NOMO-1 (cell line): Measurements from ENCODE around the gene FAM120B.
"Not testable (repeated sequence)": the region's sequence is repeated elsewhere in the genome, so short reads cannot be mapped to it uniquely, and the experiment has no call there.

Experiments
- DNase-seq, 2 experiments: peaks; one replicate each; lab custom pipeline; 2025; ENCODE audit not compliant: unreplicated experiment in 2 of 2; lab: John Stamatoyannopoulos, UW

FAM120B gene

DNA sequence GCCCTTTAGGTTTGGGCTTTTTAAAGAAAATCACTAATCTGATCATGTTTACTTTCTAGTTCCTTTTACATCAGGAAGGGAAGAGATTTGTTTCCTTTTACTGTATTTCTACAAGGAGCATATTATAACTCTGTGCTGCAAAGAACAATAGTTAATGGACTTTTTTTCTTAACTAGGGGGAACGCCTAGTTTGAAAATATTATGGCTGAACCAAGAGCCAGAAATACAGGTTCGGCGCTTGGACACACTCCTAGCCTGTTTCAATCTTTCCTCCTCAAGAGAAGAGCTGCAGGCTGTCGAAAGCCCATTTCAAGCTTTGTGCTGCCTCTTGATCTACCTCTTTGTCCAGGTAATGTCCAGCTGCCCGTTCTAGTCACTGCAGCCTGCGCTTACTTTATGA, 41.4 kb downstream of the FAM120B start:
- DNase-seq: no peak

DNA sequence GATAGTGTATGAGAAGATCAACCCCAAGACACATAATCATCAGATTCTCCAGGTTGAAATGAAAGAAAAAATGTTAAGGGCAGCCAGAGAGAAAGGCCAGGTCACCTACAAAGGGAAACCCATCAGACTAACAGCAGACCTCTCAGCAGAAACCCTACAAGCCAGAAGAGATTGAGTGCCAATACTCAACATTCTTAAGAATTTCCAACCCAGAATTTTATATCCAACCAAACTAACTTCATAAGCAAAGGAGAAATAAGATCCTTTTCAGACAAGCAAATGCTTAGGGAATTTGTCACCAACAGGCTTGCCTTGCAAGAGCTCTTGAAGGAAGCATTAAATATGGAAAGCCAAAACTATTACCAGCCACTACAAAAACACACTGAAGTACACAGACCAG, 44.9 kb downstream of the FAM120B start:
- not testable (repeated sequence) for DNase-seq

DNA sequence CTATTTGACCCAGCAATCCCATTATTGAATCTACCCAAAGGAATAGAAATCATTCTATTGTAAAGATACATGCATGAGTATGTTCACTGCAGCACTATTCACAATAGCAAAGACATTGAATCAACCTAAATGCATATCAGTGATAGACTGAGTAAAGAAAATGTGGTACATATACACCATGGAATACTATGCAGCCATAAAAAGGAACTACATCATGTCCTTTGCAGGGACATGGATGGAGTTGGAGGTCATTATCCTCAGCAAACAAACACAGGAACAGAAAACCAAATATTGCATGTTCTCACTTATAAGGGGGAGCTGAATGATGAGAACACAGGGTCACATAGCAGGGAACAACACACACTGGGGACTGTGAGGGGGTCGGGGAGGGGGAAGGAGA, 48.6 kb downstream of the FAM120B start:
- DNase-seq: not testable (repeated sequence)

DNA sequence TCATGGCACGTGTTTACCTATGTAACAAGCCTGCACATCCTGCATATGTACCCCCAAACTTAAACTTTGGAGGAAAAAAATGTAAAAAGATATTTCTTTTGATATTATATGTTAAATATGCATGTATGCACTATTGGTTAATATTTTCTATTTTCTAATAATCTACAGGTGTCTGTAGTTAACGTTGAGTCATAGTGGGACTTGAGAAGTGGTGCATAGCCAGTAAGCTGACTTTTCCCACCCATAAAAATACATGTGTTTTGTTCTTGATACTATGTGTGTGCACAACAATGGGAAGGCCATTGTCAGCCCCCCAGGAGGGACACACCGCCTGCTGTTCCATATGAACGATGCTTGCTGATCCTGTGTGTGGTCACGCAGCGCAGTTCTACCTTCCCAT, 49.1 kb downstream of the FAM120B start:
- no peak for DNase-seq

DNA sequence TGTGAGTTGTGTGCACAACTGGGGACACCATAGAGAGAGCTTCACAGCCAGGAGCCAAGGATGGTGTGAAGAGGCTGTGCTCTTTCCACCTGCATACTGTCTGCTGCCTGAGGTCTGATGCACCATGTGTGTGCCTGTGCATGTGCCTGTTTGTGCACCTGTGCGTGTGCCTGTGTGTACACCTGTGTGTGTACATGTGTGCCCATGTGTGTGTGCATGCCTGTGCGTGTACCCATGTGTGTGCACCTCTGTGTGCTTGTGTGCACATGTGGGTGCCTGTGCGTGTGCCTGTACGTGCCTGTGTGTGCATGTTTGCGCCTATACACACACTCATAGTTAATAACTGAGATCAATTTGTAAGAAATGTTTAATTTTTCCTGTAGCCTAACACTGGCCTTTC, 51.3 kb downstream of the FAM120B start:
- DNase-seq: no peak

DNA sequence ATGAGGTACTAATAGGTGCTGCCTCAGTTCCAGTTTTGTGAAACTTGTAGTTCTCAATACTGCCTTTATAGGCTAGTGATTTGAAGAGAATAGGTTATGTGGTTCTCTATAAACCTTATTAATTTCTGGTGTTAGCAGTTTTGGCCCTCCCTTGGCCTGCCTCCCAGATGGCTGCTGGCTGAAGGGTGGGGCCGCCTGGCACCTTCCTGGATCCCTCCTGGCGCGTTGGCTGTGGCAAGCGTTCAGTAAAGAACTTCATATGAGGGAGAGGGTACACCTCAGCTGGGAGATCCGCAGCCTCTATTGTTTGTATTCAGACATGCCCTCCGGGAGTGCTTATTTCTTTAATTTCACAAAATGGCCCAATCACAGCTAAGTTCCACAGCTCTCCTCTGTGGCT, 51.9 kb downstream of the FAM120B start:
- no peak for DNase-seq

DNA sequence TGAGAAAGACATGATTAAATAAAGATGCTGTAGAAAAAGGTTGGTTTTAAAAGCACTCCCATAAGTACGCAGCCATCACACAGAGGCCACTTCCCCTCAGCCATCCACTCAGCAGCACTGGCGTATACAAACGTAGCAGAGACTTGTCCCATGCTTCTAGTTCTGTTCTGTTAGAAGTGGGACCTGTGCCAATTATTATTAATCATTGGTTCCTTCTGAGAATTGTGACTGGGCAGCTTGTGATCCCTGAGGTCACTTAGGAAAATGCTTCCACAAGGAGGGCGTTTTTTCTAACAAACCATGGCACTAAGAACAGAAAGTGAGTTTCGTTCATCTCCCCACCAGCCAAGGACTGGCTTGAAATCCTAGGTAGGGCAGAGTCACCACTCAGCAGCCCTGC, 53.9 kb downstream of the FAM120B start:
- no peak for DNase-seq

DNA sequence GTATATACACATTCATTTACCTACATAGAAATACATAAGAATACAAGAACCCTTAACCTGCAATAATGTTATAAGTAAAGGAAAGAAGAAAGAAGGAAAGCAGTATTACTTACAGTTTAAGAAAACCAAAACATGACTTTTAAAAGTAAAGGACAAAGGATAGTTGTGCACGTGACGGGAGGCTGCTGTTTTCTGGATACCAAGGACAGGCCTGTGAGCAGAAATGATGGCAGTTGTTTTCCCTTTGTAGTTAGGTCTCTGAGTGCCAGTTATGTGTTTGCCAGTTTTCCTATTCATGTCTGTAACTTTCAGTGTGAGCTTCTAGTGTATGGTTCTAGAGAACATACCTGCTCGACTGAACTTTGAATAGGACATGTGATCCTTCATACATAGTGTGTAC, 54.8 kb downstream of the FAM120B start:
- DNase-seq: no peak

DNA sequence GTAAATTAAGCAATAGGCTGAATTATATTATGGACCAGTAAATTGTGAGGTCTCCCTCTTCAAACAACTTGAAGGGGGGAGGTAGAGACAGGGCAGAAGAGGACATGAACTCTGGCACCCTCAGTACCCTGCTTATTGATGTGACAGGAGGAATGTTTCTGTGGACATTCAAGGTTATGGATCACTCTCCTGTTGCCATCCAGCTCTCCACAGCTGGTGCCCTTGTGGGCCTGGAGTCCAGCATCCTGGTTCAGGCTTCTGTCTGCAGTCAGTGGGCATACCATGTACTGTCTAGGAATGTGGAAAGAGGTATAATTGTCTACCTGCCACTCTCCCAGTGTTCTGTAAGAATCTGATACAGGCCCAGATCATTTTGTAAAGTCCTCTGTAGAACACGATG, 55.6 kb downstream of the FAM120B start:
- DNase-seq: no peak

DNA sequence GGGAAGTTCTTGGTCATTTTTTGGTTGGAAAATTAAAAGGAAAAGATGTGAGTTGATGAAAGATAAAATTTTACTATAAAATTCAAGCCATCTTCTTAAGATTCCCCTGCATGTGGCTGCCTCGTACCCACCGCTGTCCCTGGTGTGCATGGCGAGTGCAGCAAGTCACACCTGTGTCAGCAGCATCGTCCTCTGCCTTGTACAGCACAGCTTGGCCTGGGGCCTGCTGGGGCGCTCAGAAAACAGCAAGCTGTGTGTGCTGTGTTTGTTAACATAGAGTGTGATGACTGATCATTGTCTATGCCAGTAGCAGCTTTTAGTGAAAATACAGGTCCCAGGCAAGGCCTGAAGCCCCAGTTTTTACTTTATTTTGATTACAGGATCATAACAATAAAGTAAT, 56.7 kb downstream of the FAM120B start:
- no peak for DNase-seq

DNA sequence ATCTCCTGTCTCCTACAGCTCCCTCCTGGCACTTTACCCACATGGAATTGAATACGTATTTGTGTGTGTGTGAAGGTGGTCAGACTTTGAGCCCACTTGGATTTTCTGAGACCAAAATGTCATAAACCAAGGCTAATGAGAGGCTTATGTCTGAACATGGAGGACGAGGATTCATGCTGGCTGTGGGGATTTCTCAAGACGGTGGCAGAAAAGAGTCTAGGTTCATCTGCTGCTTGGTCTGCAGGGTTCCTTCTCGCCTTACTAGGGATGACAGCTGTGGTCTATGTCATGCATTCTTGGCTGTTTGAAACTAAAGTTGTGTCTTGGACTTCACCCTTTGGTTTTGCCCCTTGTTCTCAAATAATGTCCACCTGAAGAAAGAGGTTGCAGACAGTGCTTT, 58.6 kb downstream of the FAM120B start:
- DNase-seq: no peak

DNA sequence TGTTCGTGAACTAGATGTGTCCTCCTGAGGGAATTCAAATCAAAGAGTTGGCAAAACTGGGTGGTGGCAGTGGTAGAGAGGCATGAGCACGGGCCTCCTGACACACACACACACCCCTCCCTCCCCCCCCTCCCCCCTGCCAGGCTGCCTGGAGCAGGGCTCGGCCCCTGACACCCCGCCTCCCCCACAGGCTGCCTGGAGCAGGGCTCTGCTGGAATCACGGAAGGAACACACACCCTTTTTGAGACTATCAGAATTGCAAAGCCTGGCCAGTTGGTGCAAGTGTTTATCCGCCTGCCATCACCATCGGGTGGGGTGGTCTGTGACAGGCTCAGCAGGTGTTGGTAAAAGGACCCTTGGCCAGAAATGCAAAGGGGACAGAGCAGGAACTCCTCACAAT, 59.0 kb downstream of the FAM120B start:
- DNase-seq: no peak

DNA sequence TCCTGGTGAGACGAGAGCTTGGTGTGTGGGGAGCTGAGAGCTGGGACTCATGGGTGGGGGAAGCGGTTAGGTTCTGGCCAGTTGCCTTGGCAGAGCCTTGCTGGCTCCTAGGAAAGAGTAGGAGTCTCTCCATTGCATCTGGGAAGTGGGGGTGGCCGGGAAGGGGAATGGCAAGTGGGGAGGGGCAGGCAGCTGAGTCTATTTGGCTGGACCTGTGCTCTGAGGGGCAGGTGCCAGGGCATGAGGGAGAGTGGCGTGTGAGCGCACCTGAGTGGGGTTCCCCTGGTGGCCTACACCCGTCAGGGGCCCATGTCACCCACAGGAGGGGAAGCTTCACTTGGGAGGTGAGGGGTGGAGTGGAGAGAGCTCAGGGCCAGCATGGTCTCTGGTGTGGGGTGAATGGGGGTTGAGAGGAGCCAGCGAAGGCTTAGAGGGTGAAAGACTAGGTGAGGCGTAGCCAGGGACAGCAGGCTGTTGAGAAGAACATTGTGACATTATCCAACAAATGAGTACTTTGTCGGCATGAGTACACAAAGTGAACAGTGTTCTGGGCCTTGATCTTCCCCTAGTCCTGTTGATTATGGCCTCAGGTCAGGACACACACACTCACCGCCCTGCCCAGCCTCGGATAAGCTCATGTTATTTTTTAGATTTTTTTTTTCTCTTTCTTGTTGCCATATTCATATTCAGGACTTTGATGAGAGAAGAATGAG, 59.8 kb downstream of the FAM120B start:
- DNase-seq: no peak

DNA sequence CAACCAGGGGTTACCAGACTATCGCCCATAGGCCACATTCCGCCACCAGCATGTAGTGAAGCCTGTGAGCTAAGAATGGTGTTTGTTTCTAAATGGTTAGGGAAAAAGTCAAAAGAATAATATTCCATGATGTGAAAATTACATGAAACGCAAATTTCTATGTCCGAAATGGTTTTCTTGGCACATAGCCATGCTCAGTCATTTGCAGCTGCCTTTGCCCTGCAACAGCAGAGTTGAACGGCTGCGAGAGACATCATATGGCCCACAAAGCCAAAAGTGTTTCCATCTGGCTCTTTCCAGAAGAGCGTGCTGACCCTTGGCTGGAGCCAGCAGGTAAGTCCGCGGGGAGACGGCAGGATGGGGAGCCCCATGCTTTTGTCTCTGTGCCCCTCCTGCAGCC, 60.7 kb downstream of the FAM120B start:
- no peak for DNase-seq

DNA sequence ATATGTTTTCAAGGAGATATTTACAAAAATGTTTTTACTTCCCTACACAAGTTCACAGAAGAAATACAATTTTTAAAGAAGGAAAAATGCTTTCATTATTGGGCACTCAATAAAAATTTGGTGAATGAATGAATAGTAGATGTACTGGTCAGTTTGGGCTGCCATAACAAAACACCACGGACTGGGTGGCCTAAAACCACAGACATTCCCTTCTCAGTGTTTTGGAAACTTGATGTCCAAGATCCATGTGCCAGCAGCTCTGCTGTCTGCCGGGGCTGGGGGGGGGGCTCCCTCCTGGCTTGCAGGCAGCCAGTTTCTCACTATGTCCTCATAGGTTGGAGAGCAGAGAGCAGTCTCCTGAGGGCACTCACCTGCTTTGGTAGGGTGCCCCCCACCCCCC, 62.0 kb downstream of the FAM120B start:
- no peak for DNase-seq

DNA sequence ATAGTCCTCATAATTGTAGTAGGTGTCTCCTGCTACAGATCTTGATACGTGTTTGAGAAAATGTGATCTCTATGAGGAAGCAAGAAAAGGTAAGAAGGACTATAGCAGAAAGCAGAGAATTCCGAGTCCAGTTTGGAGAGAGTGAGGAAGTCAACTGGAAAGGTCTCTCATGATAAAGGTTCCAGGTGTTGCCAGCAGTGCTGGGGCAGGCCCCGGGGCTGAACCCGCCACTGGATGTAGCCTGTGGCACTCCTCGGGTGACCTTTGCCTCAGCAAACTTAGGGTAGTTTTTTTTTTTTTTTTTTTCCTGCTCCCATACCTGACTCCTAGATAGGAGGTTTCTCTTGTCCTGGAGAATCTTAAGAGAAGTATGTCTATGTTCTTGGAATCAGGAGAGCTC, 62.8 kb downstream of the FAM120B start:
- DNase-seq: no peak

DNA sequence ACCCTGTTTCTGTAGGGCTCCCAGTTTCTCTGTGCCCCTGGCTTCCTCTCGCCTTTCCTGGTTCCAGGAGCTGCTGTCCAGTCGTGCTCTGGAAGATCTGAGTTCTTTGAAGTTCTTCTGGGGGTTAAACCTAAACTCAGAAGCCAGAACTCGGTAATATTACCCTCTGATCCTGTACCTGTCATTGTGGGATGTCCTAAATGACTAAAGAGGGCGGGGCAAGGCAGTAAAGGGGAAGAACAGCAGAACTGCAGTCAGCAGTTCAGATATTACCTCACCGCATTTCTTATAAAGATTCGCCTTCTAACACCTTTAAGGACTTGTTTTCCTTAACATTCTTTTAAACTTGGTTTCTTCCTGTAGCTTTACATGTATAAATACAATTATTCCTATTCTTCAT, 63.9 kb downstream of the FAM120B start:
- DNase-seq: peak in 1 of 2 experiments; percentile 32

DNA sequence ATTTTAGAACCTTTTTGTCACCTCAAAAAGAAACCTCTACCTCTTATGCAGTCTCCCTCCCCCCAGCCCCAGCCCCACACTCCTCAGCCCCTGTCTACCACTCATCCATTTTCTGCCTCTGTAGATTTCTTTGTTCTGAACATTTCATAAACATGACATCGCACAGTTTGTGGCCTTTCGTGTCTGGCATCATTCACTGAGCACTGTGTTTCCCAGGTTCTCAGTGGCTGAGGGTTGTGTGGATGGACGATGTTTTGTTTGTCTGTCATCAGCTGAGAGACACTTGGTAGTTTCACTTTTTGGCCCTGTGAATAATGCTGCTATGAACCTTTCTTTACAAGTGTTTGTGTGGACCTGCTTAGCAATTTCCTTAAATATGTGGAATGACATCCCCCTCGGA, 64.5 kb downstream of the FAM120B start:
- DNase-seq: no peak

DNA sequence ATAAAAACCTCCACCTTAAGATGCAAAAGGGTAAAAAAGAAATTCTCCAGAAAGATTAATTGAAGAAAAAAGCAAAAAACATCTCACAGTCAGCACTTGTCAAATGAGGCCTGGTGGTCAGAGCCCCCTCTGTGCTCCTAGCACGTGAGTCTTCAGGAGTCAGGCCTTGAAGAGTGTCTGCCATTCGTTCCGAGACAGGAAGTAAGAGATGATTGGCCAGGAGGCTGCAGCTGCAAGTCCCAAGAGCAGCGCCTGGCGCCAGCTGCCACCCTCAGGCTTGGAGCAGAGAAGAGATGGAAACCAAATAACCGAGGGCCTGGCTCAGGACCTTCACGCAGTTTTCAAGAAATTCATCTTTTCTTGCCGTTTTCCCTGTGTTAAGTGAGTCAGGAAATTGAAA, 65.0 kb downstream of the FAM120B start:
- DNase-seq: no peak

DNA sequence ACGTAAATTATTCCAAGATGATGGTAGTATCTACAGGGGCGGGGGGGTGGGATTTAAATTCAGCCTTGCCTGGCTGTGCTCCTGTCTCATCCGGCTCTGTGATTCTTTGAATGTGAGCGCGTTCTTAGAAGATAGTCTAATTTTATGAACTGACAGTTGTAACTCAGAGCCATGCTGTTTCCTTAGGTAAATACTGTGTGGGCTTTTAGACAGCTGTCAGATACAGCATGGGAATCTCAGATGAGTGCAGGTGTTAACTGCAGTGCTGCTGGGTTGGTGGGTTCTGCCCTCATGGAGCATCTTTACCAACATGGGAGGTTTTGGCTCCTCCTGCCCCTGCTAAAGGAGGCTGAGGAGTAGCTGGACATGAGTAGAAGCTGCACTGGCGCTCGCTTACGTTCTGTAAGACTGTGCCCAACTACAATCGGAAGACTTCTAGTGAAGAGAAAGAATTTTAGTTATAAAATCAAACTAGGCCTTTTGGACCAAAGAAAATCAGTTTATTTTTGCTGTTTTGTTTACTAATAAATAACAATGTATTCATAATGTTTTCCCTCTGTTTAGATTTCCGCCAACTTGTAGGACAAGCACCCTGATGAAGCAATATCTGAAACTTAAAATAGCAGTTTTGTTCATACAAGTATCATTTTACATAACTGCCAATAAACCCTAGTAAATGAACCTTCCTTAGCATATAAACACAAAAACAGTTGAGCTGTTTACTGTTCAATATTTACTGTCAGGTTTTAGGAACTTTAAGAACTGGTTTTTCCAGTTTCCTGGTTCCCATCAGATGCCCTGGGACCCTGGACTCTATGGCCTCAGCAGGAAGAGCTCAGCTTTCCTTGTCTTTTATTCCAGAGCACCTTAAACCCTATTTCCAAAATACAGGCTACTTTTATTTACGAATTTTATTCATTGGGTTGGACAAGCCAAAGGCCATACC, 66.1 kb downstream of the FAM120B start:
- DNase-seq: no peak

DNA sequence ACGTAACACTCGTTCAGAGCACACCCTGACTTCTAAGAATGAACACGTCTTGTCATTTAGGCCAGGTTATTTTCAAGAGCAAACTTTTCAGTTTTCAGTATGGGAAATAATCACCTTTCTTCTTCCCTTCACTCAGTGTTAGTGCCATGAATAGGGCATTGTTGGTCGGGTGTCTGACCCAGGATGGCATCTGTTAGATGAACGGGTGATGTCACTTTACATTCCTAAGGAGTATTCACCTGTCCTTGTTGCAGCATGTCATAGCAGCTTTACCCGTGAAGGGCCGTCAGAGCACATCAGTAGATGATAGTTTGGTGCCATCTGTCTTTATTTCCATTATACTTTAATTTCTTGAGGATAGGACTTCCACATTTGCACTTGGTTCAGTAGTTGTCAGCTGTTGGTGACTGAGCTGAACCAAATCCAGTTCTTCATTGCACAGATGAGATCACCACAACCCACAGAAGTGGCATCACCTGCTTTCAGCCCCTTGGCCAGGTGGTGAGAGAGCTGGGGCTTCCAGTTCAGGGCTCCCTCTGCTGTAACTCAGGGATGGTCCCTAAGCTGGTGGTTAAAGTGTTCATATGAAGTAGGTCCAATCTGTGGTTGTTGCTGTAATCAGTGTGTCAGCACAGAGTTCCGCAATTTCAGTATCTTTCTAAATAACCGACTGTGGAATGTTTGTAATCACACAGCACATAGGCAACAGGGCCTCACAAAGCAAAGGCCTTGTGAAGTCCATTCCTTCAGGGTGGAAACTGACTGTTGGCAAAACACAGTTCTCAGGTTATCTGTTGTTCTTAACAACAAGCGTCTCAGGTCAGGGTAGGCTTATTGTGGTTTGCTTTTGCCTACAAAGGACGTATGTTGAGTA, 68.2 kb downstream of the FAM120B start:
- peak; percentile 67 to 95 for DNase-seq
